NCI-H1694 (cell line): ENCODE measurements around the gene MAP3K7CL.

ENCODE experiments used
- DNase-seq: peaks from one replicate; lab custom pipeline; 2025; lab: John Stamatoyannopoulos, UW

Gene MAP3K7CL

GRCh38 chr21:29196670-29197191 lies 66.3 kb downstream of the MAP3K7CL start:
- DNase-seq, result no peak

DNA sequence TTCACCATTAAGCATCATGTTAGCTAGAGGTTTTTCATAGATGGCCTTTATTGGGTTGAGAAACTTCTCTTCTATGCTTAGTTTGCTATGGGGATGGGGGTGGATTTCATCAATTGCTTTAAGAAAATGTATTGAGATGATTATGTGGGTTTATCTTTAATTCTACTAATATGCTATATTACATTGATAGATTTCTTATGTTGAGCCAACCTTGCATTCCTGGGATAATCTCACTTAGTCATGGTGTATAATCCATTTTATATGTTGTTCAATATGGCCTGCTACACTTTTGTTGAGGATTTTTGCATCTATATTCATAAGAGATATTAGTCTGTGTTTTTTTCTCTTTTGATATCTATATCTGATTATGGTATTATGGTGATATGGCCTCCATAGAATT lies 70.7 kb downstream of the MAP3K7CL start:
- no peak for DNase-seq

DNA sequence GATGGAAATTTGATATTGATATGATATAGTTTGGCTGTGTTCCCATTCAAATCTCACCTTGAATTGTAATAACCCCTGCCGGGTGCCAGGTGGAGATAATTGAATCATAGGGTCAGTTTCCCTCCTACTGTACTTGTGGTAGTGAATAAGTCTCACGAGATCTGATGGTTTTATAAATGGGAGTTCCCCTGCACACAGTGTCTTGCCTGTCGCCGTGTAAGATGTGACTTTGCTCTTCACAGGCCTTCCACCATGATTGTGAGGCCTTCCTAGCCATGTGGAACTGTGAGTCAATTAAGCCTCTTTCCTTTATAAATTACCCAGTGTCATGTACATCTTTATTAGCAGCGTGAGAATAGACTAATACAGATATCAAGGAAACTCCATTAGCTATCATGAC lies 74.6 kb downstream of the MAP3K7CL start:
- DNase-seq, result no peak

GRCh38 chr21:29205988-29206387 lies 75.5 kb downstream of the MAP3K7CL start:
- DNase-seq, result no peak

- no peak for DNase-seq
Observed at GRCh38 chr21:29206445-29206844, 76.0 kb downstream of the MAP3K7CL start.

- DNase-seq, result no peak
Observed at GRCh38 chr21:29207201-29207600, 76.8 kb downstream of the MAP3K7CL start.

DNA sequence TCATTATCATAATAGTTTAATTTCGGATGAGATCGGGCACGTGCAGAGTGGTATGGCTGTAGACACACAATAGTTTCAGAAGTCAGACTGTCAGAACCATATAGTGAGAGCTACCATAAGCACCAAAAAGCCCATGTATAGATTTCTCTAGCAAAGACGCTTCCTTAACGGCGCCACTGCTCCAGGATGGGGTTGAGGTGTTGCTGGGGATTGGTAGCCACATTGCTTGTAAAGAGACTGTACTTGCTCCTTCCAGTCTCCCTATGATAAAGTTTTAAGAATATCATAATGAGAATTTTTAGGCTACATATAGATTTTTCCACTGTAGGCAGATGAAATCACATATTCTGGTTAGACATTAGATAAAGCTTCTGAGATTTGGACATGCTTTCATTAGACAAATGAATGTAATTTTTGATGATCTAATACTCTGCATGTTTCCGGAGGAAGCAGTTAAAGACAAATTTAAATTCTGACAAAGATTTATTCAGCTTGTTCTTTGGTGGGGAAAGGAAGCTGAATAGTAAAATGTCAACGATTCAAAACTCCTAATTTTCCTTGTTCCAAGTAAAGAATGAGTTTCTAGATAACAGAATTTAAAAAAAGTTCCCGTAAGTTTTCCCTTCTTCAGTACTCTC lies 77.7 kb downstream of the MAP3K7CL start:
- no peak for DNase-seq

DNA sequence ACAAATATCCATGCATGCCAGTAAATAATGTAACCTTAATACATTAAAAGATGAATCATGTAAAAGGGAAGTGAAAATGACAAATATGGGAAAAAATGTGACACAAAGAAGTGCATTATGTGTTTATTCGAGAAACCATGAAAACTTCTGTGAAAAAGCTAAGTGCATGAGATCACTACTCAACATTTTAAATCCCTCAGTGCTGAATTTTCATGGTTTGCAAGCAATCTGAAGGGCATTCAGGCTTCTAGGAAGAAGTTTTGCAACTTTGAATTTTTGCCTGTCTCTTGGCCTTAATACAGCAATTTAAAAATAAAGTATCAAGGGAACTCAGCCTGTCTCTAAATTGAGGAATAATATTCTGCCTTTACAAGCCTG lies 78.2 kb downstream of the MAP3K7CL start:
- DNase-seq, result no peak

- DNase-seq, result no peak
Observed at GRCh38 chr21:29209696-29210095, 79.3 kb downstream of the MAP3K7CL start.

DNA sequence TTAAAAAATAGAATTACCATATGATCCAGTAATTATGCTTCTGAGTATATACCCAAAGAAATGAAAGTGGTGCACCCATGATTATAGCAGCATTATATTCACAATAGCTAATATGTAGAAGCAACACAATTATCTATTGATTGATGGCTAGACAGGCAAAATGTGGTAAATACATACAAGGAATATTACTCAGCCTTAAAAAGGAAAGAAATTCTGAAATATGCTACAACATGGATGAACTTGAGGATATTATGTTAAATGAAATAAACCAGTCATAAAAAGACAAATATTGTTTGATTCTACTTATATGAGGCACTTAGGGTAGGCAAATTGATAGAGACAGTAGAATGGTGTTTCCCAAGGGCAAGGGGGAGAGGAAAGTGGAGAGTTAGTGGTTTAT lies 80.8 kb downstream of the MAP3K7CL start:
- no peak for DNase-seq

- DNase-seq, result no peak
Observed at GRCh38 chr21:29212446-29212845, 82.0 kb downstream of the MAP3K7CL start.

GRCh38 chr21:29213513-29214385 lies 83.3 kb downstream of the MAP3K7CL start:
- no peak for DNase-seq

DNA sequence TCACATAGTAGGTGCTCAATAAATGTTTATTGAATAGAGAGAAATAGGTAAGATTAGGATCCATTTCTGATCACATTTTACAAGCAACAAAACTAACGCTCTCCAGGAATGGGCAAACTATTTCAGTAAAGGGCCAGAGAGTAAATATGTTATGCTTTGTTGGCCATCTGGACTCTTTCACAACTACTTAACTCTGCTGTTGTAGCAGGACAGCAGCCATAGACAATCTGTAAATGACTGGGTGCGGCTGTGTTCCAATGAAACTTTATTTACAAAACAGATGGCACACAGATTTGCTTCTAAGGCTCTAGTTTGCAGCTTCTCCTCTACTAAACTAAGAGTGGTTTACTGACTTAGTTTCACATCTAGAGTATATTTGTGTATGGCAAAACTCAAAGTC lies 85.3 kb downstream of the MAP3K7CL start:
- DNase-seq, result no peak

- no peak for DNase-seq
Observed at GRCh38 chr21:29217818-29218291, 87.4 kb downstream of the MAP3K7CL start.

GRCh38 chr21:29218749-29219148 lies 88.3 kb downstream of the MAP3K7CL start:
- DNase-seq, result no peak

- no peak for DNase-seq
Observed at GRCh38 chr21:29219165-29219770, 88.8 kb downstream of the MAP3K7CL start.

DNA sequence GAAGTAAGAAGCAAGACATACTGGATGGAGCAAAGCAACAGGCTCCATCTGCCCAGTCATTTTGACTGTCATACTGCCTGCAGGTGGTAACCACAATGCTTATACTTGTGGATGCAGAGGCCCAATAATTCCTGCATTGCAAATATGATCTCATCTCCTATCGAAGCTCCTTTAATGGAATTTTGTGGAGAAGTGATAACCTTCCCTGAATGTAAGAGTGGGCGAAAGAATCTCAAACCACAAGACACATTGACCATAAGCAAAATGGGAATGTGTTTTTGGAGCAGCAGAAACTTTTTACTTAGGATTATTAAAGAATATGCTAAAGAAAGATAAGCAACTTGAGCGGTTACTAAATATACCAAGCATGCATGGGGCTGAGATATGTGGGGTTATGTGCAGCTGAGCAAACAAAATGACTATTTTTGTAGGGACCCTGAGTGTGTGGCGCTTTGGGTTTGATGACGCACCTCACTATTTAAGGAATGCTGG lies 90.9 kb downstream of the MAP3K7CL start:
- no peak for DNase-seq

DNA sequence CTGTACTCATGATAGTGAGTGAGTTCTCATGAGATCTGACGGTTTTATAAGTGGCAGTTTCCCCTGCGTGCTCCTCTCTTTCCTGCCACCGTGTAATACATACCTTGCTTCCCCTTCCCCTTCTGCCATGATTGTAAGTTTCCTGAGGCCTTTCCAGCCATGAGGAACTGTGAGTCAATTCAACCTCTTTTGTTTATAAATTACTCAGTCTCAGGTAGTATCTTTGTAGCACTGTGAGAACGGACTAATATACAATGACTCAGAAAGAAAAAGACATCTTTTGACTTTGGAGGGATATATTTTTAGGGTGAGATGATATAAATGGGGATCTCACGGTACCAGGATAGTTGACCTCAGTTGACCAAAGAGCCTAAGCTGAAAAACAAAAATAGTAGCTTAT lies 93.6 kb downstream of the MAP3K7CL start:
- DNase-seq, result no peak
